ENCODE results near the gene CEP41.

CEP41 gene

DNA sequence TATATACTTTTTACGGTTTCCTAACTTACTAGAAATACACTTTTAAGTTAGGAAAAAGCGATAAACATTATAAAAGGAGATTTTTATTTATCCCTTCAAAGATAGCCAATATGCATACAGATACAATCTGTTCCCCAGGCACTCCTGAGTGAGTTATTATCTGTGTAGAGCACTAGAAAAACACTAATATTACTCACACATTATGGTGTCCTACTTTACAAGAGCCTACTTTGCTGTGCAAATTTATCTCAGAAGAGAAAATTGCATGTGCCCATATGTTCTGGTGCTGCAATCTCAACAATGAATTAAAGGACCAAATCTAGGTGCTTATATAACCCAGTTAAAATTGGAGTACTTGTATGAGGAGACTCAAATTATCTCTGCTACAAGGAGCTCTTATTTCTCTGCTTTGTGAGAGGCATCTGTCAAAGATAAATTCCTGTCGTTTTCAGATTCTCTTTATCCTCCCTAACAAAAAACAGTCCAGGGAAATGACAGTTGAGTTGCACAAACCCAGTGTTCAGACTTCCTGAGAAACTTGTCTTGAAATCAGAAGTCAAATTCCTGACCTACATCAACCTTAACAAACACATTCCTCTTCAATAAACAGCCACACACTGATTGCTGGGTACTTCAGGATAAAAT lies 31.6 kb downstream of the CEP41 start:
- no peak overlapping the region for H3K27ac ChIP-seq
- TF ChIP-seq, protein P1, sequence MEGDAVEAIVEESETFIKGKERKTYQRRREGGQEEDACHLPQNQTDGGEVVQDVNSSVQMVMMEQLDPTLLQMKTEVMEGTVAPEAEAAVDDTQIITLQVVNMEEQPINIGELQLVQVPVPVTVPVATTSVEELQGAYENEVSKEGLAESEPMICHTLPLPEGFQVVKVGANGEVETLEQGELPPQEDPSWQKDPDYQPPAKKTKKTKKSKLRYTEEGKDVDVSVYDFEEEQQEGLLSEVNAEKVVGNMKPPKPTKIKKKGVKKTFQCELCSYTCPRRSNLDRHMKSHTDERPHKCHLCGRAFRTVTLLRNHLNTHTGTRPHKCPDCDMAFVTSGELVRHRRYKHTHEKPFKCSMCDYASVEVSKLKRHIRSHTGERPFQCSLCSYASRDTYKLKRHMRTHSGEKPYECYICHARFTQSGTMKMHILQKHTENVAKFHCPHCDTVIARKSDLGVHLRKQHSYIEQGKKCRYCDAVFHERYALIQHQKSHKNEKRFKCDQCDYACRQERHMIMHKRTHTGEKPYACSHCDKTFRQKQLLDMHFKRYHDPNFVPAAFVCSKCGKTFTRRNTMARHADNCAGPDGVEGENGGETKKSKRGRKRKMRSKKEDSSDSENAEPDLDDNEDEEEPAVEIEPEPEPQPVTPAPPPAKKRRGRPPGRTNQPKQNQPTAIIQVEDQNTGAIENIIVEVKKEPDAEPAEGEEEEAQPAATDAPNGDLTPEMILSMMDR (IDR thresholded peaks at IDR 0.05; ENCODE audit: low read depth, low read length): no peak
- H3K36me3 ChIP-seq: no peaks in the 10 kb centered on the region; the same call in 1 of the 2 replicates
- DNase-seq: no peak
- H3K4me3 ChIP-seq (ENCODE audit: low read depth, low read length): no peak overlapping the region
- H3K27me3 ChIP-seq (ENCODE audit: insufficient read depth, low read depth, severe bottlenecking): no peaks in the 10 kb centered on the region
- H3K9me3 ChIP-seq (ENCODE audit: severe bottlenecking): no peaks in the 10 kb centered on the region

DNA sequence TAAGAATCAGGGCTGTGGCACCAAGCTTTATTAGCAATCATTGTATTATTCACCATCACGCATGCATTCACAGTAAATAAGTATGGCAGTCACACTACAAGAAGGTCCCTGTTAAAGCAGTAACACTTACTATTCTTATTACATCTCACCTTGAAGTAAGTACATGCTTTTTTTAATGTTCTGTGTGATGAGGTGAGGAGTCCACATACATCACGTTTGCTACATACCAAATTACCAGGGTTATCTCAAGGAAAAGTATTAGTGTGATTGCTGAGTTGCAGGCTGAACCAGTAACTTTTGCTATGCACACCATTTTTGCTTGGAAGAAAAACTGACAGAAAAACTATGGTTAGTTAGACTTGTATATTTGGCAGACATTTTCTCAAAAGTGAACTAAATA lies 35.8 kb downstream of the CEP41 start:
- Histone ChIP-seq H3K36me3 (peaks cover 4% of the 10 kb centered on the region), H3K9me3 (ENCODE audit: severe bottlenecking) (no peaks in the 10 kb centered on the region), H3K4me3 (ENCODE audit: low read depth, low read length) (no peak overlapping the region), H3K27ac (no peak overlapping the region), H3K27me3 (ENCODE audit: insufficient read depth, low read depth, severe bottlenecking) (no peaks in the 10 kb centered on the region)
- no peak for DNase-seq
- TF ChIP-seq, protein P1 (IDR thresholded peaks at IDR 0.05; ENCODE audit: low read depth, low read length): no peak

DNA sequence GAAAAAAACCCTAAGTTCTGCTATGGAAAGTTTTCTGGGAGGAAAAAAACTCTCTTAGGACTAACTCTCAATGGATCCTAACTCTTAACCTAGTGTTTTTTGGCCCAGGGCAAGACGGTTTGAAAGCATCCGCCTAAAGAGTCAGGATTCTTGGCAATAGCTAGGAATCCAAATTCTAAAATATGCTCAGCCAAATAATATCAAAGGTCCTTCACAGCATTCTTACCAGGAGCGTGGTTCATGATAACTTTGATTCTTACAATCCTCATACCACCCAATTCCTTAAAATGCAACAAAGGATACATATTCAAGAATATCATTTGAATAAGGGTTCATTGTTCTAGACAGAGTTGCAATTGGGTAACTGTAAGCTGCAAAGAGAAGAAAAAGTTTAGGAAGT lies 39.2 kb downstream of the CEP41 start:
- no peak for DNase-seq
- Histone ChIP-seq H3K27me3 (ENCODE audit: insufficient read depth, low read depth, severe bottlenecking) (no peaks in the 10 kb centered on the region), H3K4me3 (ENCODE audit: low read depth, low read length) (no peak overlapping the region), H3K27ac (no peak overlapping the region), H3K9me3 (ENCODE audit: severe bottlenecking) (no peaks in the 10 kb centered on the region), H3K36me3 (peaks cover 9% of the 10 kb centered on the region)
- TF ChIP-seq, protein P1 (IDR thresholded peaks at IDR 0.05; ENCODE audit: low read depth, low read length): no peak

DNA sequence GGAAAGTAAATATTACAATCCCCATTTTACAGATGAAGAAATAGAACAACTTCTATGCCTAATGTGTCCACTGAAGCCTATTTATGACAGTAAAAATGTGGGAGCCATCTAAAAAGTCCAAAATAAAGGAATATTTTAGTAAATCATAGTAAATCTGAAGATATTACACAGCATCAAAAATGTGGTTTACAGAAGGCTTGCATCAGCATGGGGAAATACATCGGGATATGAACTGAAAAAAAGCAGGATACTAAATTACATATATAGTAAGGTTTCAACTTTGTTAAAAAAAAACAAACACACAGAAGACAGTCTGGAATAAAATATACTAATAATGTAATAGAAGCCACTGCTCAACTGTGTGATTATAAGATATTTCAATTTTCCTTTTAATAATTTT lies 39.7 kb downstream of the CEP41 start:
- H3K4me3 ChIP-seq (ENCODE audit: low read depth, low read length): no peak overlapping the region
- no peaks in the 10 kb centered on the region for H3K27me3 ChIP-seq (ENCODE audit: insufficient read depth, low read depth, severe bottlenecking)
- DNase-seq: no peak
- H3K9me3 ChIP-seq (ENCODE audit: severe bottlenecking): no peaks in the 10 kb centered on the region
- no peak overlapping the region for H3K27ac ChIP-seq
- peaks cover 9% of the 10 kb centered on the region for H3K36me3 ChIP-seq
- TF ChIP-seq, protein P1 (IDR thresholded peaks at IDR 0.05; ENCODE audit: low read depth, low read length): no peak

DNA sequence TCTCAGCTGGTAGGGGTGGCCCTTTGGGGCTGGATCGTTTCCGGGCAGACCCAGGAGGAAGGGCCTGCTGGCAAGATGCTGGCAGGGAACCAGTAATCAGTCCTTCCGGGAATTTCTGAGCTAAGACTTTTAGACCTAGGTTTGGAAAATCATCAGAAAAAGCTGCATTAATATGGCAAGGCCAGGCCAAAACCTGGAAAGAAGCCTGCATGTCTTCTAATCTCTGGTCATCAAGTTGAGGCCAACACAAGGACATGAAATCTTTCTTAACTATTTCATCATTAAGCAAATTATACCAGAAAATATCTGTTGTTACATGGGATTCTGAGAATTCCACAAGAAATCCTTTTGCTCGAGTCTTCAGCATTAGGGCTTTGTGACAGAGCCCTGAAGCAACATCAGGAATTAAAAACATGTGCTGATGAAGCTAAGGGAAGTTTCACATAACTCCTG lies 40.7 kb downstream of the CEP41 start:
- TF ChIP-seq, protein P1 (IDR thresholded peaks at IDR 0.05; ENCODE audit: low read depth, low read length): no peak
- Histone ChIP-seq H3K27me3 (ENCODE audit: insufficient read depth, low read depth, severe bottlenecking) (no peaks in the 10 kb centered on the region), H3K27ac (no peak overlapping the region), H3K4me3 (ENCODE audit: low read depth, low read length) (no peak overlapping the region), H3K36me3 (peaks cover 9% of the 10 kb centered on the region), H3K9me3 (ENCODE audit: severe bottlenecking) (no peaks in the 10 kb centered on the region)
- DNase-seq: no peak
